HK-2 (cell line): Measurements from ENCODE around the gene TNFSF13B.
"Not testable (repeated sequence)": the region's sequence is repeated elsewhere in the genome, so short reads cannot be mapped to it uniquely, and the experiment has no call there.

Experiments
- DNase-seq: peaks from one replicate; pipeline ENCODE4 v3.0.0-alpha.2; 2018; ENCODE audit not compliant: unreplicated experiment

TNFSF13B gene

GRCh38 chr13:108269601-108270328 lies at the start of gene TNFSF13B:
TSS of gene TNFSF13B (plus strand) at chr13:108269718. CDS start at chr13:108269896, 178 bp downstream.
- no peak for DNase-seq

- DNase-seq: no peak
Observed at GRCh38 chr13:108220041-108220440, 49.5 kb upstream of the TNFSF13B start.

- DNase-seq: no peak
Observed at GRCh38 chr13:108223687-108224503, 45.6 kb upstream of the TNFSF13B start.

- DNase-seq: no peak
Observed at GRCh38 chr13:108225440-108225839, 44.1 kb upstream of the TNFSF13B start.

- no peak for DNase-seq
Observed at GRCh38 chr13:108226184-108226583, 43.3 kb upstream of the TNFSF13B start.

- no peak for DNase-seq
Observed at GRCh38 chr13:108227651-108228272, 41.8 kb upstream of the TNFSF13B start.

- no peak for DNase-seq
Observed at GRCh38 chr13:108230377-108230776, 39.1 kb upstream of the TNFSF13B start.

DNA sequence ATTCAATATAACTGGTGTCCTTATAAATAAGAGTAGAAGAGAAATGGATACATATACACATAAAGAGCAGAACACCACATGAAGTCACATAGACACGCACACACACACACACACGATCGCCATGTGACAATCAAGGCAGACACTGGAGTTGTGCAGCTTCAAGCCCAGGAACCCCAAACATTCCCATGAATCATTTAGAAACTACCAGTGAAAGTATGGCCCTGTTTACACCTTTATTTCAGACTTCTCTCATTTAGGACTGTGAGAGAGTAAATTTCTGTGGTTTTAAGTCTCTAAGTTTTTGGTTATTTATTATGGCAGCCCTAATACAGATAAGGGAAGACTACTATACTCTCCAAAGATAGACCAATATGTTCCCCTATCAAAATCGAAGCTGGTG lies 20.4 kb upstream of the TNFSF13B start:
- no peak for DNase-seq

DNA sequence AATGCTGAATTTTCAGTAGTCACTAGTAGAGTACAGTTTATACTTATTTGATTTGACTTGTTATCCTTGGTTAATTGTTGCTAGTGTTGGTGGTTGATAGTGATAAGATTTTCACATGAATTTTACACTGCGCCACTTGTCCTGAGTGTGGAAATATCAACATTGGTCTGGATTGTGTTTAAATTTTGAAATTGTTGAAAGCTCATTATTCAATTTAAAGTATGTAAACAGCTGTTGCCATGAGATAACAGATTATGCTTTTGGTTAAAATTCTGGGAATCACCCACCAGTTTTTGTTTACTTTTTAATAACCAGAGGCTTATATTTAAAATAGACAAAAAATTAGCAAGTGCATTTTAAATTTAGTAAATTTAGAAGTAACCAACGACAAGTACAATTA lies 12.3 kb upstream of the TNFSF13B start:
- no peak for DNase-seq

- no peak for DNase-seq
Observed at GRCh38 chr13:108263621-108264355, 5.7 kb upstream of the TNFSF13B start.

DNA sequence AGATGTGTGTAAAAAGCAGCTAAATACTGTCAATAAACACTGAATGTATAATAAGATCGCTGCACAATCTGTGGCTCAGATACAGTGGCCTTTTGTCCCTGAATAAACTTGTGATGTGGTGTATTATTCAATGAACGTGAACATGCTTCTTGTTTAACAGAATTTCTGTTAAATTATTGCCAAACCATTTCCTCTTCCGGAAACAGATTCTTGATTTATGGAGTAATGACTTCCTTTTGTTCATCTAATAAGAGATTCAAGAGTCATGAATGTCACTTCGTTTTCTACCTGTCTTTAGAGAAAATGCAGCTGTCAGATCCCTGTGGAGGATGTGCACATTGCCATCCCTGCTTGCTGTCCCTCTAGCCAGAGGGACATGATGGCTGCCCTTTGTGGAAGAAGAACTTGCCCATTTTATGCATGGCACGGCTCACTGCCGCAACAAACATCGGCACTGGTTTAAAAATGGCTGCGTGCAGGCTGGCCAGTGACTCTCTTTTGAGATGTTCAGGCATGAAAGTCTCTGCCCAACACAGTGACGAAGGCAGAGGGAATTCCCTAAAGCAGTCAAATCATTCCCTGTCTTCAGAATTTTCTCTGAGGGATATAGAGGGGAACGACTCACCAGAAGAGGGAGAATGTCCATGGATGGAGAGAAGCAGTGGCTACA lies 3.1 kb upstream of the TNFSF13B start:
- no peak for DNase-seq

GRCh38 chr13:108267347-108267746 lies 2.2 kb upstream of the TNFSF13B start:
- DNase-seq: no peak

DNA sequence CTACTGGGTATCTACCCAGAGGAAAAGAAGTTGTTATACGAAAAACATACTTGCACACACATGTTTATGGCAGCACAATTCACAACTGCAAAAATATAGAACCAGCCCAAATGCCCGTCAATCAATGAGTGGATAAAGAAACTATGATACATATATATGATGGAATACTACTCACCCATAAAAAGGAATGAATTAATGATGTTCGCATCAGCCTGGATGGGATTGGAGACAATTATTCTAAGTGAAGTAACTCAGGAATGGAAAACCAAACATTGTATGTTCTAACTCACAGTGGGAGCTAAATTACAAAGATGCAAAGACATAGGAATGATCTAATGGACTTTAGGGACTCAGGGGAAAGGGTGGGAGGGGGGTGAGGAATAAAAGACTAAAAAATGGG lies 1.7 kb upstream of the TNFSF13B start:
- DNase-seq: not testable (repeated sequence)

DNA sequence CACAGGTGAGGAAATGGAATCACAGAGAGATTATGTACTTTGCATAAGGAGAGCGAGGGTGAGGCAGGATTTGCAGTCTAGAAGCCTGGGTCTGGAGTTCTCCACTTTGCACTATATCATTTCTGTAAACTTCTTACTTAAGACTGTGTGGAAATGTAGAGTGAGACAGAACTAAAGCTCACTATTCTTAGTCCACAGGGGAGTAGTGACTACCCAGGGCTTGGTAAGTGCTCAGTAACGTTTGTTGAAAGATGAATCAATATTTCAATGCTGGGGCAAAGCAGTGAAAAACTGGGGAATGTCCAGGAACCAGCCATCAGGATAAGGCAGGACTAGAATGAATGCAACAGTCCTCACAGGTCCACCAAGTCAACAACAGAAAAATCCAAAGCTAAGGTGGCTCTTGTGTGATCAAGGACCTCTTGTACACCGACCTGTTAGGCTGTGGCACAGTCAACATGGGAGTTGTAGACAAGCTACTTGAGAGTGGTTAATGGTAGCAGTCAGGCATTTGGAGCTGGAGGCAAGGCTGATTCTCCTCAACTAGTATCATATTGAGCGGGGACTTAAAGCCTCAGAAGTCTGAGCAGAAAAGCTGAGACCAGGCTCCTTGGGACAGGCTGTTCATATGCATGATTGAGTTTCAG lies 929 bp upstream of the TNFSF13B start:
- DNase-seq: no peak

DNA sequence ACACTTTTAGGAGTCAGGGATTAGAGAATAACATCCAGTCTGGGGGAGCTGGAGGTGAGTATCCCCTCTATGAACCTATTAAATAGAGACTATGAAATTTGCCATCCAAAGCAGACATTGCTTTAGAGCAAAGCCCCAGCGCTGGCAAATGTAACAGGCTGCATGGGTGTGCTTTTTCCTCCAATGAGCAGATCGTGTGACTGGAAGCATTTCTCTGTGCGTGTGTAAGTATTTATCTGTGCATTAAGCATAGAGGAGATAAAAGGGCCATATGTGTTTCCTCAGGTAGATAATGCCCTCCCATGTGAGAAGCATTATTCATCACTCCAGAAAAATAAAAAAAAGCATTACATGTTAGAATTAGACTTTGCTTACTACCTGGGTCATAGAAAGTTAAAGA lies 924 bp downstream of the TNFSF13B start:
- DNase-seq: no peak

DNA sequence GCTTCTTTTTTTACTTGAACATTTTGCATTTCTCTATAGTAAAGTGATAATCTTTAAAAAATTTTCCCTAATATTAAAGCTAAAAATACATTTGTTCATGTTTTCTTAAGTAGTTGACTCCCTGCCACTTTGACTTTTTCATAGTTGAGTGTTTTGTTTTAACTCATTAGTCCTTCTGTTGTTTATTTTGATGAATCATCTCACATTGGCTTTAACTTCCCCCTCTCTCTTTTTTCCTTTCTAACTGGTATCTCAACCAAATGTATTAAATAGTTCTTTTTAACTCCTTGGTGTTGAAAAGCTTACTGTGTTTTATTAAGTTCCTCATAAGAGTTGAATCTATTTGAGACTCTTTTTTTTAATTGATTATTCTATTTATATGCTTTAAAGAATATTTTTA lies 2.8 kb downstream of the TNFSF13B start:
- no peak for DNase-seq

- DNase-seq: no peak
Observed at GRCh38 chr13:108273429-108274118, 4.1 kb downstream of the TNFSF13B start.

DNA sequence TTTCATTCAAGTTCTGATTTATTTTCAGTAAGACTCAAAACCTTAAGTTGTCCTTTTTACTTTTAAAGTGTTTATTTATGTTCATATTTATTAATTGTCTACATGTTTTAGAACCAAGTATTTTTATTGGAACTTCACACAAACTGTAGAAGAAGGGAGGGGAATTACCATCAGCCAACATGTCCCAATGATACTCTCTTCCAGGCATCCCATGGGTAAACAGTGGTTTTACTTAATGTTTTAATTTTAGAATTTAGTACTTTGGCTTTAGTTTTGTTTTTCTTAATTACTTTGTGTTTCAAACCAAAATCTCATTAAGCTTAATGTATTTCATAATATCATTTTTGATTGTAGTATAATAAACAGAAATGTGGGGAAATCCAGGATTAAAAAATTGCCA lies 5.2 kb downstream of the TNFSF13B start:
- no peak for DNase-seq

DNA sequence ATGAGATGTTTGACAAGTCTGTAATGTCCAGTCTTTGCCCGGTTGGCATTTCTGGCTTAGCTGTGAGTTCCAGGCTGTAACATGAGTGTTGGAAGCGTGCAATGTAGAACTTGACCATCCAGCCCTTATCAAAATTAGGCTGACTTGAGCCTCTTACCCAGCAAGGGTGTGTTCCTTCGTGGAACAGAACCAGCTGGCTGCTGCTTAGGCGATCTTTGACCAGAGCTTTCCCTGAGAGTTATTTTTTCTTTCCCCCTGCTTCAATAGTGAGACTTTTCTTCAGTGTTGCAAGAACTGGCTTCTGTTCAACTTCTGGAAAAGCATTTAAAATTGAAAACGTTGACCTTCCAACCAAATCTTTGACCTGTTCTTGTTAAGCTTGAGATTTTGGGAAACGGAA lies 6.5 kb downstream of the TNFSF13B start:
- no peak for DNase-seq

GRCh38 chr13:108278466-108278865 lies 8.9 kb downstream of the TNFSF13B start:
- no peak for DNase-seq
